Measurements from ENCODE around the gene MB.

Gene MB

DNA sequence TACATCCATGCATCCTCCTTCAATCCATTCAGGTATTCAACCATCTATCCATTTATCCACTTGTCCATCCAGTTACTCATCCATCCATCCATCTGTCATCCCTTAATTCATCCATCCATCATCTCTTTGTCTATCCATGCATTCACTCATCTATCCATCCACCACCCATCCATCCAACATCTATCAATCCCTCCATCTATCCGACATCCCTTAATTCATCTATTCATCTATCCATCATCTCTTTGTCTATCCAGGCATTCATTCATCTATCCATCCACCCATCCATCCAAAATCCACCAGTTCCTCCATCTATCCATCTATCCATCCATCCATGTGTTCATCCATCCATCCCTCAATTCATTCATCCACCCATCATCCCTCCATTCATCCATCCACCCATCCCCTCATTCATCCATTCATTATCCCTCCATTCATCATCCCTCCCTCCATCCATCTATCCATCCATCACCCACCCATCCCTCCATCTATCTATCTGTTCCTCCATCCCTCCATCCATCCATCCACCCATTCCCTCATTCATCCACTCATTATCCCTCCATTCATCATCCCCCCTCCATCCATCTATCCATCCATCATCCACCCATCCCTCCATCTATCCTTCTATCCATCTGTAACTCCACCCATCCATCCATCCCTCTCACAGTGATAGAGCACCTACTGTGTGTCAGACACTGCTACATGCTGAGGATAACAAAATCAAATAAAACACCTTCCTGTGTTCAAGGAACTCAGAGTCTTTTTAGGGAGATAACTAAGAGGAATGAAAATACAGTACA is 1.5 kb upstream of the MB start:
- in situ Hi-C loops (cut with HindIII; ENCODE audit: low sequenced_read_pairs) = no loop called here

- in situ Hi-C loops (cut with HindIII; ENCODE audit: low sequenced_read_pairs) = no loop called here
Measured at GRCh38 chr22:35616043-35616442, 1.1 kb downstream of the MB start.

DNA sequence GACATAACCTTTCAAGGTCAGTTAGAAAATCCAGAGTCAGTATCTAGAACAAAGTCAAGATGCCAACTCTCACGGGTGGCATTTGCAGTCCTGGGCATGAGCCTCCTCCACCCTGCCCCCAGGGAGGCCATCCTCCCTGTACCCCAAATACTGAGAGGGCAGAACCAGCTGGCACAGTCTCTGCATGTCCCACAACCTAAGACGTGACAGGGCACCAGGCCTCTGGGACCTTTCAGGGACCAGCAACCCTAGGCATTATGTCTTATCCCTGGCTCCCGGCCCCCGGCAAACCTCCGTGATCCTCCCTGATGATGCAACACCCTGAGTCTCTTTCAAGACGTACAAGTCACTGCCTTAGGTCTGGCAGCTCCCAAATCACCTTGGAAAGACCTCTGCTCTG is 2.0 kb downstream of the MB start:
- in situ Hi-C loops (cut with HindIII; ENCODE audit: low sequenced_read_pairs) = no loop called here

DNA sequence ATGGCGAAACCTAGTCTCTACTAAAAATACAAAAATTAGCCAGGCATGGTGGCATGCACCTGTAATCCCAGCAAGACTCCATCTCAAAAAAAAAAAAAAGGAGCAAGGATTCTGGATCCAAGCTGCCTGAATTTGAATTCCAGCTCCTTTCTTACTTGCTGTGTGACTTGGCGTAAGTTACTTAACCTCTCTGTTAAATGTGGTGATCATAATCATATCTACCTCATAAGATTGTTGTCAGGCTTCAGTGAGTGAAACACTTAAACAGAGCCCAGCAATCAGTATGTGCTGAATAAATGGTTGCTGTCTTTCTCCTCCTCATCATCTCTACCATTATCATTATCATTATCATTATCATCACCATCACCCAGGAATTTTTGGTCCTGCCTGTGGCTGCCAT is 2.7 kb downstream of the MB start:
- in situ Hi-C loops (cut with HindIII; ENCODE audit: low sequenced_read_pairs) = no loop called here

- in situ Hi-C loops (cut with HindIII; ENCODE audit: low sequenced_read_pairs) = no loop called here
Measured at GRCh38 chr22:35612903-35613302, 4.2 kb downstream of the MB start.

- in situ Hi-C loops (cut with HindIII; ENCODE audit: low sequenced_read_pairs) = no loop called here
Measured at GRCh38 chr22:35611891-35612576, 5.1 kb downstream of the MB start.

- in situ Hi-C loops (cut with HindIII; ENCODE audit: low sequenced_read_pairs) = no loop called here
Measured at GRCh38 chr22:35611200-35611890, 5.8 kb downstream of the MB start.

DNA sequence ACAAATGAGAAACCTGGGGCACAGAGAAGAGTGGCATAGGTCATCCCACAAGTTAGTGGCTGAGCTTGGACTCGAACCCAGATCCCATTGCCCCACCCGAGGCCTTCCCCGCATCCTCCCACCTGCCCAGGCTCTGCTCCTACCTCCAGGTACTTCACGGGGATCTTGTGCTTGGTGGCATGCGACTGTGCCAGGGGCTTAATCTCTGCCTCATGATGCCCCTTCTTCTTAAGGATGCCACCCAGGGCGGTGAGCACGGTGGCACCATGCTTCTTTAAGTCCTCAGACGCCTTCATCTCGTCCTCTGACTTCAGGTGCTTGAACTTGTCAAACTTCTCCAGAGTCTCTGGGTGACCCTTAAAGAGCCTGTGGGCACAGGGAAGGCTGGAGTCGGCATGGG is 6.4 kb downstream of the MB start:
- in situ Hi-C loops (cut with HindIII; ENCODE audit: low sequenced_read_pairs) = no loop called here

GRCh38 chr22:35609761-35610160 is 7.4 kb downstream of the MB start:
- in situ Hi-C loops (cut with HindIII; ENCODE audit: low sequenced_read_pairs) = no loop called here

DNA sequence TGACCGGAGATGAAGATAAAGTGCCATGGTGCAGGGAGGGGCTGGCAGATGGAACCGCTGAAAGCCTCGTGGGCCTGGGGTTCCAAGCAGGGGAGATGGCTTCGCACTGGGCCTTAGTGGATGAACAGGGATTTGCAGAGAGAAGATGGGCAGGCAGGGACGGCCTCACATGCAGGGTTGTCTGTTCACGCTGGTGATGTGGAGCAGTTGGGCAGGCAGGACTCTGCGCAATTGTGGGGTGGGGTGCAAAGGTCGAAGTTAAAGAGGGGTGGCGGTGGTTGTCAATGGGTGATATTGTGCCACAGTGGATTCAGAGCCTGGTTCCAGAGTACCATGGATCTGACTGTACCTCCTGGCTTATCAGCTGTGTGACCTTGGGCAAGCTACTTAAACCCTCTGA is 7.9 kb downstream of the MB start:
- in situ Hi-C loops (cut with HindIII; ENCODE audit: low sequenced_read_pairs) = no loop called here

GRCh38 chr22:35608088-35608487 is 9.0 kb downstream of the MB start:
- in situ Hi-C loops (cut with HindIII; ENCODE audit: low sequenced_read_pairs) = no loop called here

DNA sequence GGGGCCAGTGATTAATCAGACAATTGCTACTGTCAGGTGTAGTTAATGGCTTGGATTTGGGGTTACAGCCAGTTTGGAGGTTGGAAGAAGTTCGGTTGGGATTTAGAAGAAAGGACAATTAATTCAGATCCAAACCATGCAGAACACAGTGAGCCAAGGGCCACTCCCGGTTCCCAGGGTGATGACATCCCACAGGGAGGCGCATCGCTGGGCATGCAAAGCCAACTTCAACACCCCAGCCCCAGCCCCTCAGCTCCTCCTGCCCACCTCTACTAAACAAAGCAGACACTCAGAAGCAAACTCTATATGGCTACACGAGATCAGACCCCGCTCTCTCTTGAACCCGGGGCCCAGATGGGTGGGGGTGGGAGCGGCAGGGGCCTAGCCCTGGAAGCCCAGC is 10.2 kb downstream of the MB start:
- in situ Hi-C loops (cut with HindIII; ENCODE audit: low sequenced_read_pairs) = no loop called here

GRCh38 chr22:35605851-35606481 is 11.2 kb downstream of the MB start:
- in situ Hi-C loops (cut with HindIII; ENCODE audit: low sequenced_read_pairs) = no loop called here

DNA sequence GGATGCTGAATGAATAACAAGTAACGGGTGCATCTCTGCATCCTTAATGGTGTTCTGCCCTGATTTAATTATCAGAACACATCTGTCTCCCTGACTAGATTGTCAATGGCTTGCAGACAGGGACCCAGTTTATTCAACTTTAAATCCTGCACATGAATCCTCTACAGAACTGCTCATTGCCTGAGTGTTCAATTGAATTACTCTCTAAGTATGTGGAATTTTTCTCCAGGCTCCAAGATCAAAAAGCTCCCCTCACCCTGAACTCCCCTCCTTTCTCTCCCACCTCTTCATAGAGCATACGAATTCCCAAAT is 11.8 kb downstream of the MB start:
- in situ Hi-C loops (cut with HindIII; ENCODE audit: low sequenced_read_pairs) = no loop called here

- in situ Hi-C loops (cut with HindIII; ENCODE audit: low sequenced_read_pairs) = no loop called here
Measured at GRCh38 chr22:35604621-35605368, 12.3 kb downstream of the MB start.

- in situ Hi-C loops (cut with HindIII; ENCODE audit: low sequenced_read_pairs) = no loop called here
Measured at GRCh38 chr22:35601743-35602615, 15.2 kb downstream of the MB start.

GRCh38 chr22:35601013-35601580 is 16.0 kb downstream of the MB start:
- in situ Hi-C loops (cut with HindIII; ENCODE audit: low sequenced_read_pairs) = no loop called here

GRCh38 chr22:35600476-35600875 is 16.7 kb downstream of the MB start:
- in situ Hi-C loops (cut with HindIII; ENCODE audit: low sequenced_read_pairs) = no loop called here

GRCh38 chr22:35599364-35599763 is 17.8 kb downstream of the MB start:
- in situ Hi-C loops (cut with HindIII; ENCODE audit: low sequenced_read_pairs) = no loop called here

DNA sequence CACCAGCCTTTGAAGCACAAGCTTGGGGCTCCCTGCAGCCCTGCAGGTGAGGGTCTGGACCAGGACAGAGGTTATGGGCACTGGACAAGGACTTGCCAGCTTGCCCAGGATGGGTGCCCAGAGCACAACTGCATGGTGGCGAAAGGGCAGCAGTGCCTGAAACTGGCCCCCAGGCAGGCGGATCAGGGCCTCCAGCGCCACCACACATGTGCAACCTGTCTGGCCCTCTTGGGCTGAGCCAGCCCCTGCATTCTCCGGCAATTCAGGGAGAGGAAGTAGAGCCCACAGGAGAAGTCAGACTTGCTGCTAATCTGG is 18.8 kb downstream of the MB start:
- in situ Hi-C loops (cut with HindIII; ENCODE audit: low sequenced_read_pairs) = no loop called here

All from endothelial cell of hepatic sinusoid (primary cell).